ENCODE measurements around the gene ATP2B1.

Gene ATP2B1

GRCh38 chr12:89682284-89682683 lies 26.4 kb downstream of the ATP2B1 start:
- Histone ChIP-seq H3K27me3 (ENCODE audit: insufficient read depth, low read length, poor library complexity, severe bottlenecking) (no peaks in the 10 kb centered on the region), H3K4me2 (ENCODE audit: low read depth, low read length, poor library complexity, severe bottlenecking) (no peak overlapping the region), H3K4me3 (ENCODE audit: low read length, poor library complexity, severe bottlenecking) (no peak overlapping the region), H3K79me2 (ENCODE audit: insufficient read depth, low read length) (peaks cover 48% of the 10 kb centered on the region), H3K36me3 (ENCODE audit: insufficient read depth, low read length) (0 out of 2 replicates have a peak, but pooled peaks cover 4% of the 10 kb centered on the region), H3K4me1 (ENCODE audit: insufficient read depth, low read length, poor library complexity, severe bottlenecking) (peaks cover 3% of the 10 kb centered on the region), H3F3A (ENCODE audit: low read depth) (no peaks in the 10 kb centered on the region), H3K9me2 (replicated peaks; ENCODE audit: low read depth, low read length) (no peaks in the 10 kb centered on the region), H4K20me1 (ENCODE audit: insufficient read depth, low read length, poor library complexity, severe bottlenecking) (no peaks in the 10 kb centered on the region), H2AFZ (ENCODE audit: low read length) (no peak overlapping the region), H3K9me3 (ENCODE audit: insufficient read depth, low read depth, low read length) (peaks cover 8% of the 10 kb centered on the region), H3K9ac (ENCODE audit: low read depth, low read length, poor library complexity, severe bottlenecking) (no peak overlapping the region)
- no peak for TF ChIP-seq EZH2phosphoT487 (IDR thresholded peaks at IDR 0.05; ENCODE audit: borderline replicate concordance)
- TF ChIP-seq, protein P1, sequence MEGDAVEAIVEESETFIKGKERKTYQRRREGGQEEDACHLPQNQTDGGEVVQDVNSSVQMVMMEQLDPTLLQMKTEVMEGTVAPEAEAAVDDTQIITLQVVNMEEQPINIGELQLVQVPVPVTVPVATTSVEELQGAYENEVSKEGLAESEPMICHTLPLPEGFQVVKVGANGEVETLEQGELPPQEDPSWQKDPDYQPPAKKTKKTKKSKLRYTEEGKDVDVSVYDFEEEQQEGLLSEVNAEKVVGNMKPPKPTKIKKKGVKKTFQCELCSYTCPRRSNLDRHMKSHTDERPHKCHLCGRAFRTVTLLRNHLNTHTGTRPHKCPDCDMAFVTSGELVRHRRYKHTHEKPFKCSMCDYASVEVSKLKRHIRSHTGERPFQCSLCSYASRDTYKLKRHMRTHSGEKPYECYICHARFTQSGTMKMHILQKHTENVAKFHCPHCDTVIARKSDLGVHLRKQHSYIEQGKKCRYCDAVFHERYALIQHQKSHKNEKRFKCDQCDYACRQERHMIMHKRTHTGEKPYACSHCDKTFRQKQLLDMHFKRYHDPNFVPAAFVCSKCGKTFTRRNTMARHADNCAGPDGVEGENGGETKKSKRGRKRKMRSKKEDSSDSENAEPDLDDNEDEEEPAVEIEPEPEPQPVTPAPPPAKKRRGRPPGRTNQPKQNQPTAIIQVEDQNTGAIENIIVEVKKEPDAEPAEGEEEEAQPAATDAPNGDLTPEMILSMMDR (conservative IDR thresholded peaks at IDR 0.05; ENCODE audit: low read length) = no peak

DNA sequence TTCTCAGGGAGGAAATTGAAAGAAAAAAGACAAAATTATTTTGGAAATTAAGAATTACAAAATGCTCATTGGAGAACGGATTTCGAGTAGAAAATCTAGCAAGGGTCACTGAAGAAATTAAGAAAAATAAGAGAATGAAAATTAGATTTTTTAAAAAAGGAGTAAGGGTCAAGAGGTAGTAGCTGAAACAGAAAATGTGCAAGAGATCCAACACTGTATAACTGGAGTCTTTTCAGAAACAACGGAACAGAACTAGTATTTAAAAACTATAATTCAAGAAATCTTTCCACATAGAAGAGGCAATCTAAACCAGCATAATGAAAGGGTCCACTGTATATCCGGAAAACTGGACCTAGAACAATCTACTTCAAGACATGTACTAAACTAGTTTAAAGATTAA lies 28.2 kb downstream of the ATP2B1 start:
- no peak overlapping the region for H3K9ac ChIP-seq (ENCODE audit: low read depth, low read length, poor library complexity, severe bottlenecking)
- H3K79me2 ChIP-seq (ENCODE audit: insufficient read depth, low read length) = peaks cover 46% of the 10 kb centered on the region
- H2AFZ ChIP-seq (ENCODE audit: low read length) = no peak overlapping the region
- H3K27me3 ChIP-seq (ENCODE audit: insufficient read depth, low read length, poor library complexity, severe bottlenecking) = no peaks in the 10 kb centered on the region
- peaks cover 3% of the 10 kb centered on the region for H3K4me1 ChIP-seq (ENCODE audit: insufficient read depth, low read length, poor library complexity, severe bottlenecking)
- H3K9me3 ChIP-seq (ENCODE audit: insufficient read depth, low read depth, low read length) = peaks cover 8% of the 10 kb centered on the region
- H3K4me2 ChIP-seq (ENCODE audit: low read depth, low read length, poor library complexity, severe bottlenecking) = no peak overlapping the region
- H3K4me3 ChIP-seq (ENCODE audit: low read length, poor library complexity, severe bottlenecking) = no peak overlapping the region
- H4K20me1 ChIP-seq (ENCODE audit: insufficient read depth, low read length, poor library complexity, severe bottlenecking) = no peaks in the 10 kb centered on the region
- H3K36me3 ChIP-seq (ENCODE audit: insufficient read depth, low read length) = 0 out of 2 replicates have a peak, but pooled peaks cover 4% of the 10 kb centered on the region
- H3F3A ChIP-seq (ENCODE audit: low read depth) = no peaks in the 10 kb centered on the region
- H3K9me2 ChIP-seq (replicated peaks; ENCODE audit: low read depth, low read length) = no peaks in the 10 kb centered on the region
- TF ChIP-seq EZH2phosphoT487 (IDR thresholded peaks at IDR 0.05; ENCODE audit: borderline replicate concordance) = no peak
- TF ChIP-seq, protein P1 (conservative IDR thresholded peaks at IDR 0.05; ENCODE audit: low read length) = no peak

DNA sequence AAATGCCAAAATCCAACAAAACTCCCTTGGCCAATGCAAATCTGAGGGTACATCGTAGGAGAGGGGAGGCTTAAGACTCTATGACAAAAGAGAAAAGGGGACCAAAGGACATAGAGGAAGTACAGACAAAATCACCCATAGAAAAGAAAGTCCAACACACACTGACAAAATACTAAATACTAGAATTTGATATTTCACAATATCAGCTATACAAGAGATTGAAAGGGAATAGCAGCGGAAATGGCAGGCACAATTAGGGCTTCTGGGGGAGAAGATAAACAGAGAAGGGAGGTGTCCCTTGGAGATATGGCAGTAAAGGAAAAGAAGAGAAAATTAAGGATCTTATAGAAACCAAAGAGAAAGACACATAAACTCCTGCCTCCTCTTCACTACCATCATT lies 29.0 kb downstream of the ATP2B1 start:
- Histone ChIP-seq H3K4me2 (ENCODE audit: low read depth, low read length, poor library complexity, severe bottlenecking) (no peak overlapping the region), H3K4me1 (ENCODE audit: insufficient read depth, low read length, poor library complexity, severe bottlenecking) (peaks cover 3% of the 10 kb centered on the region), H3K36me3 (ENCODE audit: insufficient read depth, low read length) (0 out of 2 replicates have a peak, but pooled peaks cover 4% of the 10 kb centered on the region), H3K27me3 (ENCODE audit: insufficient read depth, low read length, poor library complexity, severe bottlenecking) (no peaks in the 10 kb centered on the region), H3K79me2 (ENCODE audit: insufficient read depth, low read length) (peaks cover 50% of the 10 kb centered on the region), H3F3A (ENCODE audit: low read depth) (no peaks in the 10 kb centered on the region), H3K9ac (ENCODE audit: low read depth, low read length, poor library complexity, severe bottlenecking) (no peak overlapping the region), H3K9me3 (ENCODE audit: insufficient read depth, low read depth, low read length) (peaks cover 8% of the 10 kb centered on the region), H3K4me3 (ENCODE audit: low read length, poor library complexity, severe bottlenecking) (no peak overlapping the region), H4K20me1 (ENCODE audit: insufficient read depth, low read length, poor library complexity, severe bottlenecking) (no peaks in the 10 kb centered on the region), H2AFZ (ENCODE audit: low read length) (no peak overlapping the region), H3K9me2 (replicated peaks; ENCODE audit: low read depth, low read length) (no peaks in the 10 kb centered on the region)
- TF ChIP-seq, protein P1 (conservative IDR thresholded peaks at IDR 0.05; ENCODE audit: low read length) = no peak
- no peak for TF ChIP-seq EZH2phosphoT487 (IDR thresholded peaks at IDR 0.05; ENCODE audit: borderline replicate concordance)
